HepG2 (cell line): ENCODE measurements around the gene KATNAL1. TPM values are rescaled to one million over a fixed set of nuclear protein-coding genes. Genes with fewer than 3 reads are reported as not detected.

Experiments
- ATAC-seq: fragments of 200-7000 bp; cut with Tn5 transposase; 3 replicates; pipeline ENCODE4 v1.9.1; 2020; ENCODE audit warnings: mild to moderate bottlenecking, moderate library complexity
- BruUV-seq: library from RNA; stranded (reverse); fragments of 400-500 nt; replicated peaks from 2 replicates; lab custom pipeline; 2021; lab: Mats Ljungman, UMichigan
- CTCF ChIA-PET: fragments of 300-600 bp; formaldehyde crosslinking; extraction: SDS; loops from one replicate; lab custom pipeline; 2021; ENCODE audit warnings: low total read pairs, inconsistent platforms, low intra/inter-chr PET ratio; lab: Yijun Ruan, JAX
- POLR2A ChIA-PET: fragments of 350-600 bp; sonication (Branson Sonifier 250); formaldehyde crosslinking; loops from one replicate; lab custom pipeline; 2020; ENCODE audit warnings: antibody characterized with exemption, inconsistent platforms; lab: Yijun Ruan, JAX
- DNase-seq: peaks from one replicate; pipeline ENCODE4 v3.0.0-alpha.2; 2015; ENCODE audit warnings: low spot score
- FAIRE-seq: peaks from 3 replicates; lab custom pipeline; 2011; peaks lifted over from hg19 to GRCh38; lab: Jason Lieb, UNC
- H2AFZ ChIP-seq: one replicate; pipeline ENCODE4 v1.6.1; 2011; ENCODE audit warnings: low read length, inconsistent platforms
- H3K27ac ChIP-seq: fragments of 300-600 bp; 3 replicates; pipeline ENCODE4 v1.8.0; 2011; ENCODE audit warnings: mixed run types, mild to moderate bottlenecking, mixed read lengths, low read length, inconsistent platforms; ENCODE audit not compliant: insufficient read depth; ENCODE audit errors: extremely low read length
- H3K27me3 ChIP-seq, 2 experiments: fragments of 200-600 bp in 1 of 2; 2 replicates in 1 of 2; 3 replicates in 1 of 2; pipeline versions ENCODE4 v1.6.0 to v1.8.0; 2011; ENCODE audit warnings: low read length in 2 of 2, mild to moderate bottlenecking in 2 of 2, moderate library complexity in 2 of 2, inconsistent platforms in 1 of 2; ENCODE audit not compliant: insufficient read depth in 2 of 2, control insufficient read depth in 1 of 2
- H3K36me3 ChIP-seq, 2 experiments: fragments of 200-600 bp in 1 of 2; replicated peaks in 1 of 2; 2 replicates in 1 of 2; 3 replicates in 1 of 2; pipeline versions ENCODE4 v1.5.1 to v1.8.0; 2011; ENCODE audit warnings: low read length in 2 of 2, inconsistent platforms in 1 of 2; ENCODE audit not compliant: insufficient read depth in 2 of 2, control insufficient read depth in 1 of 2
- H3K4me1 ChIP-seq: 2 replicates; pipeline ENCODE4 v1.5.1; 2012; ENCODE audit warnings: low read length, inconsistent platforms; ENCODE audit not compliant: insufficient read depth
- H3K4me2 ChIP-seq: 2 replicates; pipeline ENCODE4 v1.6.0; 2011; ENCODE audit warnings: low read depth, low read length, inconsistent platforms
- H3K4me3 ChIP-seq, 3 experiments: fragments of 200-600 bp in 1 of 3; sonication (generic), shearing (Covaris generic) in 1 of 3; replicated peaks in 1 of 3; 2 replicates each; pipeline ENCODE4 v1.5.1; 2011 to 2016; ENCODE audit warnings: low read length in 3 of 3, inconsistent platforms in 2 of 3, low read depth in 2 of 3, mild to moderate bottlenecking in 2 of 3, control low read depth in 1 of 3, mixed read lengths in 1 of 3; ENCODE audit not compliant: insufficient read depth in 1 of 3
- H3K79me2 ChIP-seq: one replicate; pipeline ENCODE4 v1.6.1; 2011; ENCODE audit warnings: low read length, inconsistent platforms; ENCODE audit not compliant: insufficient read depth
- H3K9ac ChIP-seq: 2 replicates; pipeline ENCODE4 v1.6.0; 2011; ENCODE audit warnings: mild to moderate bottlenecking, low read depth, low read length, inconsistent platforms; ENCODE audit not compliant: insufficient read depth
- H3K9me3 ChIP-seq: 2 replicates; pipeline ENCODE4 v1.5.1; 2012; ENCODE audit warnings: mild to moderate bottlenecking, low read length
- H4K20me1 ChIP-seq: 2 replicates; pipeline ENCODE4 v1.6.0; 2011; ENCODE audit warnings: inconsistent platforms, mild to moderate bottlenecking, low read length, moderate library complexity; ENCODE audit not compliant: insufficient read depth
- TBL1XR1 ChIP-seq: fragments of 150-350 bp; IDR thresholded peaks from 2 replicates; pipeline ENCODE4 v1.6.1; 2014; ENCODE audit warnings: borderline replicate concordance, low read length; ENCODE audit not compliant: partially characterized antibody
- TGIF2 ChIP-seq: IDR thresholded peaks from 2 replicates; pipeline ENCODE4 v1.6.1; 2016; ENCODE audit warnings: control low read depth, missing compliant biosample characterization
- ZBTB7B ChIP-seq: sonication (generic); formaldehyde crosslinking; IDR thresholded peaks from 2 replicates; pipeline ENCODE4 v1.4.0; 2020; ENCODE audit warnings: missing genetic modification reagents
- ZMYM3 ChIP-seq: sonication (generic); formaldehyde crosslinking; IDR thresholded peaks from 2 replicates; pipeline ENCODE4 v1.5.1; 2020; ENCODE audit warnings: mild to moderate bottlenecking, missing genetic modification reagents
- ZNF468 ChIP-seq: sonication (generic); formaldehyde crosslinking; IDR thresholded peaks from 2 replicates; pipeline ENCODE4 v1.8.0; 2022; ENCODE audit warnings: mild to moderate bottlenecking, moderate library complexity, missing genetic modification reagents
- ZNF577 ChIP-seq: sonication (generic); formaldehyde crosslinking; IDR thresholded peaks from 2 replicates; pipeline ENCODE4 v1.4.0; 2020; ENCODE audit warnings: mild to moderate bottlenecking, low read depth, missing genetic modification reagents, borderline replicate concordance
- ZNF660 ChIP-seq: sonication (generic); formaldehyde crosslinking; IDR thresholded peaks from 2 replicates; pipeline ENCODE4 v1.5.1; 2020; ENCODE audit warnings: mild to moderate bottlenecking, low read depth, missing genetic modification reagents, borderline replicate concordance
- WGBS: methylation state at CpG from one replicate; pipeline ENCODE4 v1.1.6; 2017; ENCODE audit warnings: low lambda C conversion rate; 5-methylcytosine and 5-hydroxymethylcytosine counted together
- in situ Hi-C: cut with HindIII; loops from 2 replicates; pipeline ENCODE4 v1.10.0; 2017; ENCODE audit warnings: low pct_unique_long_range_greater_than_20kb; ENCODE audit not compliant: extremely low pct_ligation_motif_present
- intact Hi-C: fragments of 100-400 bp; cut with micrococcal nuclease; formaldehyde crosslinking; loops from one replicate; pipeline ENCODE4 v1.10.0; 2022; ENCODE audit not compliant: unreplicated experiment
- polyA plus RNA-seq, 8 experiments: library from polyadenylated mRNA; depleted of rRNA in 3 of 8; stranded (reverse) in 7 of 8; unstranded in 1 of 8; fragments of >200 nt; fragmentation: Illumina TruSeq in 4 of 8; extraction: Trizol in 4 of 8; gene quantifications; 2 replicates each; pipeline versions ENCODE4 v1.2.1 to v1.2.3, GENCODE V29; 2011 to 2016; ENCODE audit warnings: low read depth in 4 of 8, missing spikeins in 1 of 8, mixed read lengths in 1 of 8; ENCODE audit not compliant: insufficient read depth in 1 of 8
- total RNA-seq, 5 experiments: library from RNA; depleted of rRNA; stranded (reverse); fragments of >200 nt; fragmentation: Illumina TruSeq; extraction: Trizol; gene quantifications; 2 replicates each; pipeline ENCODE4 v1.2.3, GENCODE V29; 2016; ENCODE audit warnings: low read depth in 1 of 5
- TF ChIP-seq, protein P1 (sequence below): sonication (generic); formaldehyde crosslinking; IDR thresholded peaks from 2 replicates; pipeline ENCODE4 v1.4.0; 2020; ENCODE audit warnings: missing genetic modification reagents, borderline replicate concordance
- TF ChIP-seq, protein P2 (sequence below): sonication (generic); formaldehyde crosslinking; IDR thresholded peaks from 2 replicates; pipeline ENCODE4 v1.5.0; 2020; ENCODE audit warnings: mild to moderate bottlenecking, missing genetic modification reagents, moderate library complexity

KATNAL1 gene
- total and polyA plus RNA-seq, 2 of the 13 experiments (the other 11 are each of a cell fraction or from before 2014, with no cell fraction given), result 3.2 to 11.8 TPM

DNA sequence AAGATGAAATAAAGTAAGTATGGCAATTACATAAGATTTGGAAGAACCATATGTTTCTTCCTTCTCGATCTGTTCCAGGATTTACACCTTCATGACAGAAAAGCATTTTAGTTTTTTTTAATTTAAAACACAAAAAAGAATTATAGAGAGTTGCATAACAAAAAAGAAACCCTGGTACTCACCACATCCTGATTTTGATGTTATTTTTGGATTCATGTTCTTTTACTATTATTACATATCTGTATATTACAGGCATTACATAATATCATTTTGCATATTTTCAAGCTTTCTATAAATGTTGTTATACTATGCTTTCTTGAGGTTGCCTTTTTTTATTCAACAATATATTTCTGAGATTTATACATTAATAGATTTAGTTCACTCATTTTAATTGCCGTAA, 6.7 kb upstream of the KATNAL1 start:
- H3K36me3 ChIP-seq, result no peaks in the 10 kb centered on the region
- TF ChIP-seq ZBTB7B (CRISPR knock-in tag) (no peak), ZMYM3 (CRISPR knock-in tag) (no peak), ZNF468 (CRISPR knock-in tag) (no peak), TGIF2 (CRISPR knock-in tag) (no peak)
- TF ChIP-seq, protein P1, sequence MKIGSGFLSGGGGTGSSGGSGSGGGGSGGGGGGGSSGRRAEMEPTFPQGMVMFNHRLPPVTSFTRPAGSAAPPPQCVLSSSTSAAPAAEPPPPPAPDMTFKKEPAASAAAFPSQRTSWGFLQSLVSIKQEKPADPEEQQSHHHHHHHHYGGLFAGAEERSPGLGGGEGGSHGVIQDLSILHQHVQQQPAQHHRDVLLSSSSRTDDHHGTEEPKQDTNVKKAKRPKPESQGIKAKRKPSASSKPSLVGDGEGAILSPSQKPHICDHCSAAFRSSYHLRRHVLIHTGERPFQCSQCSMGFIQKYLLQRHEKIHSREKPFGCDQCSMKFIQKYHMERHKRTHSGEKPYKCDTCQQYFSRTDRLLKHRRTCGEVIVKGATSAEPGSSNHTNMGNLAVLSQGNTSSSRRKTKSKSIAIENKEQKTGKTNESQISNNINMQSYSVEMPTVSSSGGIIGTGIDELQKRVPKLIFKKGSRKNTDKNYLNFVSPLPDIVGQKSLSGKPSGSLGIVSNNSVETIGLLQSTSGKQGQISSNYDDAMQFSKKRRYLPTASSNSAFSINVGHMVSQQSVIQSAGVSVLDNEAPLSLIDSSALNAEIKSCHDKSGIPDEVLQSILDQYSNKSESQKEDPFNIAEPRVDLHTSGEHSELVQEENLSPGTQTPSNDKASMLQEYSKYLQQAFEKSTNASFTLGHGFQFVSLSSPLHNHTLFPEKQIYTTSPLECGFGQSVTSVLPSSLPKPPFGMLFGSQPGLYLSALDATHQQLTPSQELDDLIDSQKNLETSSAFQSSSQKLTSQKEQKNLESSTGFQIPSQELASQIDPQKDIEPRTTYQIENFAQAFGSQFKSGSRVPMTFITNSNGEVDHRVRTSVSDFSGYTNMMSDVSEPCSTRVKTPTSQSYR (CRISPR knock-in tag), result no peak
- peaks cover 6% of the 10 kb centered on the region; the same call in 1 of the 2 replicates for H3K4me1 ChIP-seq
- no peaks in the 10 kb centered on the region for H3K9me3 ChIP-seq
- intact Hi-C loops (no loop called here), in situ Hi-C loops (no loop called here)
- WGBS, result 91% methylated on average over 2 of the region's 2 CpGs
- H3K79me2 ChIP-seq, result no peaks in the 10 kb centered on the region
- H3K27me3 ChIP-seq, result no peaks in the 10 kb centered on the region
- CTCF ChIA-PET, result no interaction called here
- DNase-seq (no peak), FAIRE-seq (no peak), ATAC-seq (no peak)
- H3K27ac ChIP-seq, result no peak overlapping the region
- H2AFZ ChIP-seq, result no peak overlapping the region
- BruUV-seq, result no TSS peak
- H4K20me1 ChIP-seq, result no peaks in the 10 kb centered on the region
- H3K4me3 ChIP-seq, result no peak overlapping the region
- POLR2A ChIA-PET, result no interaction called here
- H3K4me2 ChIP-seq, result no peak overlapping the region
- H3K9ac ChIP-seq, result no peak overlapping the region

DNA sequence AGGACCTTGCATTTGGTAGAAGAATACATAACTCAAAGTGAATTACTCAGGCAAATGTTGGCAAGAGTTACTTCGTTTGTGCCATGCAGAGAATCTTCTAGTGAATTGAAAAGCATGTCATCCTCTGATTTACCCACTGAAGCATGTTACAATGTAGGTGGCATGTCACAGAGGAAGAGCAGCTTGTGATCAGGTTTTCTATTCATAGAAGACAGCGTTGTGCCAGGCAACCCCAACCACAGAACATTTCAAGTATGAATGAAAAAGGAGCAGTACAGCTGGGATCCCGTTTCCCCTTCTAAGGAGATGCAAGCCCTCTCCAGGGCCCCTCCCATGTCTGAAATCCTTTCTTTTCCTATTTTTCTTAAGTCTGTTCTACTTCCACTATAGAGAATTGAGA, 6.0 kb upstream of the KATNAL1 start:
- Histone ChIP-seq H3K79me2 (no peaks in the 10 kb centered on the region), H3K4me3 (no peak overlapping the region), H3K4me1 (peaks cover 10% of the 10 kb centered on the region), H3K9ac (no peak overlapping the region), H2AFZ (no peak overlapping the region), H3K4me2 (no peak overlapping the region), H3K27me3 (no peaks in the 10 kb centered on the region), H4K20me1 (no peaks in the 10 kb centered on the region), H3K36me3 (no peaks in the 10 kb centered on the region), H3K9me3 (no peaks in the 10 kb centered on the region), H3K27ac (no peak overlapping the region)
- ChIA-PET CTCF (no interaction called here), POLR2A (no interaction called here)
- DNase-seq (no peak), ATAC-seq (no peak), FAIRE-seq (no peak)
- in situ Hi-C loops, result no loop called here
- 54% methylated on average over 3 of the region's 3 CpGs for WGBS
- no TSS peak for BruUV-seq
- intact Hi-C loops, result no loop called here
- TF ChIP-seq TBL1XR1 (no peak), ZNF660 (no peak), ZNF577 (CRISPR knock-in tag) (no peak)
- TF ChIP-seq, protein P2, sequence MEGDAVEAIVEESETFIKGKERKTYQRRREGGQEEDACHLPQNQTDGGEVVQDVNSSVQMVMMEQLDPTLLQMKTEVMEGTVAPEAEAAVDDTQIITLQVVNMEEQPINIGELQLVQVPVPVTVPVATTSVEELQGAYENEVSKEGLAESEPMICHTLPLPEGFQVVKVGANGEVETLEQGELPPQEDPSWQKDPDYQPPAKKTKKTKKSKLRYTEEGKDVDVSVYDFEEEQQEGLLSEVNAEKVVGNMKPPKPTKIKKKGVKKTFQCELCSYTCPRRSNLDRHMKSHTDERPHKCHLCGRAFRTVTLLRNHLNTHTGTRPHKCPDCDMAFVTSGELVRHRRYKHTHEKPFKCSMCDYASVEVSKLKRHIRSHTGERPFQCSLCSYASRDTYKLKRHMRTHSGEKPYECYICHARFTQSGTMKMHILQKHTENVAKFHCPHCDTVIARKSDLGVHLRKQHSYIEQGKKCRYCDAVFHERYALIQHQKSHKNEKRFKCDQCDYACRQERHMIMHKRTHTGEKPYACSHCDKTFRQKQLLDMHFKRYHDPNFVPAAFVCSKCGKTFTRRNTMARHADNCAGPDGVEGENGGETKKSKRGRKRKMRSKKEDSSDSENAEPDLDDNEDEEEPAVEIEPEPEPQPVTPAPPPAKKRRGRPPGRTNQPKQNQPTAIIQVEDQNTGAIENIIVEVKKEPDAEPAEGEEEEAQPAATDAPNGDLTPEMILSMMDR (CRISPR knock-in tag), result no peak
